22Rv1 (cell line): Measurements from ENCODE around the gene ZNG1F.
"Not testable (repeated sequence)": the region's sequence is repeated elsewhere in the genome, so short reads cannot be mapped to it uniquely, and the experiment has no call there.

Experiments used
- ZFX ChIP-seq: fragments of 450-650 bp; IDR thresholded peaks from 2 replicates; pipeline ENCODE4 v1.6.1; 2017; ENCODE audit warnings: antibody characterized with exemption, borderline replicate concordance
- TF ChIP-seq, protein P1 (sequence below): fragments of 450-650 bp; IDR thresholded peaks from 2 replicates; pipeline ENCODE4 v1.5.1; 2017; ENCODE audit warnings: mild to moderate bottlenecking

DNA sequence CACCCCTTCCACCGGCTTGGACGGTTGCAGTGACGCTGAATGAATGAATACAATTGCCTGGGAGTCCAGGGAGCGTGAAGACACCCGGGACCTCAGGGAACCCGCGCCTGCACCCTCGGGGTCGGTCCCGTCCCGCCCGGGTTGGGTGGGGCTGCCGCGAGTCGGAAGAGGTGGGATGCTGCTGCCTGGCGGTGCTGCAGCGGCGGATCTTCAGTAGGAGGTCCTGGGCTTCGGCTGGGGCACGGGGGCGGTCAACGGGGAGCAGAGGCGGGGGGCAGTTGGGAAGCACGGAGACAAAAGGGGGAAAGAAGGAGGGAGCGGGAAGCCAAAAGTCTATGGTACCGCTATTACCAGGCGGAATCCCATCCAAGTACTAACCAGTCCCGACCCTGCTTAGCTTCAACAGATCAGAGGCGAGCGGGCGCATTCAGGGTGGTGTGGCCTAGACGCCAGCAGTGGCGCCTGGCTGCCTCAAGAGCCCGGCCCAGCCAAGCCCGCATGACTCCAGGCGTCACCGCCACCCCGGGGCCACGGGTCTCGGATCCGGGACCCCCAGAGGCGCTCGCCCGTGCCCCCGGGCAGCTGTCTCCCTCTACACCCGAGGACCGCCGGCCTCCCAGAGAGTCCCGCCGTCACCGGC is 48.1 kb upstream of the ZNG1F start:
- TF ChIP-seq, protein P1, sequence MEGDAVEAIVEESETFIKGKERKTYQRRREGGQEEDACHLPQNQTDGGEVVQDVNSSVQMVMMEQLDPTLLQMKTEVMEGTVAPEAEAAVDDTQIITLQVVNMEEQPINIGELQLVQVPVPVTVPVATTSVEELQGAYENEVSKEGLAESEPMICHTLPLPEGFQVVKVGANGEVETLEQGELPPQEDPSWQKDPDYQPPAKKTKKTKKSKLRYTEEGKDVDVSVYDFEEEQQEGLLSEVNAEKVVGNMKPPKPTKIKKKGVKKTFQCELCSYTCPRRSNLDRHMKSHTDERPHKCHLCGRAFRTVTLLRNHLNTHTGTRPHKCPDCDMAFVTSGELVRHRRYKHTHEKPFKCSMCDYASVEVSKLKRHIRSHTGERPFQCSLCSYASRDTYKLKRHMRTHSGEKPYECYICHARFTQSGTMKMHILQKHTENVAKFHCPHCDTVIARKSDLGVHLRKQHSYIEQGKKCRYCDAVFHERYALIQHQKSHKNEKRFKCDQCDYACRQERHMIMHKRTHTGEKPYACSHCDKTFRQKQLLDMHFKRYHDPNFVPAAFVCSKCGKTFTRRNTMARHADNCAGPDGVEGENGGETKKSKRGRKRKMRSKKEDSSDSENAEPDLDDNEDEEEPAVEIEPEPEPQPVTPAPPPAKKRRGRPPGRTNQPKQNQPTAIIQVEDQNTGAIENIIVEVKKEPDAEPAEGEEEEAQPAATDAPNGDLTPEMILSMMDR: not testable (repeated sequence)
- TF ChIP-seq ZFX: not testable (repeated sequence)
